H1 (cell line): ENCODE results near the gene SORBS1. TPM values are rescaled to one million over a fixed set of nuclear protein-coding genes. Genes with fewer than 3 reads are reported as not detected.

ENCODE experiments used
- CHD2 ChIP-seq: IDR thresholded peaks from 2 replicates; pipeline ENCODE4 v1.6.1; 2012; ENCODE audit warnings: low read length, improper control_type of control experiment
- polyA plus RNA-seq, 7 experiments: library from polyadenylated mRNA; depleted of rRNA in 3 of 7; stranded (reverse) in 5 of 7; unstranded in 2 of 7; fragments of >200 nt in 5 of 7; fragments of 200-250 nt in 2 of 7; gene quantifications; 1 replicate in 5 of 7; 2 replicates in 1 of 7; 4 replicates in 1 of 7; pipeline versions ENCODE4 v1.2.1 to v1.2.3, GENCODE V29; 2011 to 2013; ENCODE audit warnings: missing spikeins in 2 of 7, mixed read lengths in 2 of 7
- total RNA-seq: library from RNA; stranded (reverse); fragmentation: NEBNext Ultra II Directional; extraction: Animal tissue kit (Norgen Biotek cat#: 25700); gene quantifications from 2 replicates; pipeline ENCODE4 v1.2.1, GENCODE V29; 2021

The SORBS1 gene
- total and polyA plus RNA-seq, 2 of the 8 experiments (the other 6 are each of a cell fraction or from before 2014, with no cell fraction given) = 16.0 to 35.0 TPM

DNA sequence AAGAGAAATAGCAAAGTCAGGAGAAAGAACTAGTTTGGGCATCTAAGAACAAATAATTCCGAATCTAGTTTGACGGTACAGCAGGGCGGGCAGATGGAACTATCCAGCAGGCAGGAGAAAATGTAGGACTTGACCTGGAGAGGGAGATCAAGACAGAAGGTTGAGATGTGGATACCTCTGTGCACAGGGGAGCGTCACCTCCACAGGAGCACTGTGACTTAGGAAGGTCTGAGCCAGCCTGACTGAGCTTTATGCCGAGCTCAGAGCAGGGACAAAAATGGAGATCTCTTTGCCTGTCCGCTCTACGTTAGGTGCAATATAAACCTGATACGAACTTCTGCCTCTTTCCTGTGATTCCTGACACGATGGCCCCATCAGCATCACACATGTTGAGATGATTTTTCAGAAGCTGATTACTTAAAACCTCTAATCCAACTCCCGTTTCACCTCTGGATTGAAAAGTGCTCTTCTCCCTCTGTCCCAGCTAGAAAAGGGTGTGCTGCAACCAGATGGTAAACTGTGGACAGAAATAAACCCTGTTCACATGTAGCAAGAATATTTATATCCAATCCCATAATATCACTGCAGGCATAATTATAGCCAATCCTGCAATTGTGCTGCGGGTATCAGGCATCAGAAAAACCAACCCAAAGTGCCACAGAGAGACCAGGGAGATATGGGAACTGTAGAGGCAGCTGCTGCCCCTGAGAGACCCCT lies 13.6 kb upstream of the SORBS1 start (continued):
- no peak for TF ChIP-seq CHD2
